ENCODE results near the gene AGMAT.

Gene AGMAT, protein sequence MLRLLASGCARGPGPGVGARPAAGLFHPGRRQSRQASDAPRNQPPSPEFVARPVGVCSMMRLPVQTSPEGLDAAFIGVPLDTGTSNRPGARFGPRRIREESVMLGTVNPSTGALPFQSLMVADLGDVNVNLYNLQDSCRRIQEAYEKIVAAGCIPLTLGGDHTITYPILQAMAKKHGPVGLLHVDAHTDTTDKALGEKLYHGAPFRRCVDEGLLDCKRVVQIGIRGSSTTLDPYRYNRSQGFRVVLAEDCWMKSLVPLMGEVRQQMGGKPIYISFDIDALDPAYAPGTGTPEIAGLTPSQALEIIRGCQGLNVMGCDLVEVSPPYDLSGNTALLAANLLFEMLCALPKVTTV

DNA sequence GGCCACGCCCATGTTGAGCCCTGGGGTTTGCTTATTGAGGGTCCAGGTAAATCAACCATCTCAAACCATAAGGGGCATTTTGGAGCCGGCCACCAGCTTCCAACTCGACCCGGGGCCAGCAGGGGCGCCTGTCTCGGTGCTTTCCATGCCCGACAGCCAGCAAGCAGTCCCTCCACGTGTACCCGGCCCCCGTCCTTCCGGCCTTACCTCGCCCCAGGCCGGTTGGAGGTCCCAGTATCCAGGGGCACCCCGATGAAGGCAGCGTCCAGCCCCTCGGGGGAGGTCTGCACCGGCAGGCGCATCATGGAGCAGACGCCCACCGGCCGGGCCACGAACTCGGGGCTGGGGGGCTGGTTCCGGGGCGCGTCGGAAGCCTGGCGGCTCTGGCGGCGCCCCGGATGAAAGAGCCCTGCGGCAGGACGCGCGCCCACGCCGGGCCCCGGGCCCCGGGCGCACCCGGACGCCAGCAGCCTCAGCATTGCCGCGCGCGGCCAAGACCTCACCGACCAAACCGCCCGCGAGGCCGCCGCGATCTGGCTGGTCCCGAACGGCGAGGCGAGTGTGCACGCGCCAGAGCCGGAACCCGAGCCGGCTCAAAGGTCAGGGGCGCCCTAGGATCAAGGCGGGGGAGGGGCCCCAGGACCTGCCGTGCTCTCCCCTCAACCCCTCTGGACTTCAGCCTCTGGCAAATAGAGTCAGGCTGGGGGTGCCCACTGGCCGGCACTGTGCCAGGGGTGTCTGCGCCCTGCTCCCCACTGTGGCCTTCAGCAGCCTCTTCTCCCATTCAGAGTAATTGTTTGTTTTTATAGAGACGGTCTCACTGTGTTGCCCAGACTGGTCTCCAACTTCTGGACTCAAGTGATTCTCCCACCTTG, at the start of gene AGMAT:
Gene AGMAT, minus strand, starts transcription at position 563 of the 875 bp plus-strand sequence. Its CDS starts 84 bp downstream, at position 479.
- no peak for DNase-seq

DNA sequence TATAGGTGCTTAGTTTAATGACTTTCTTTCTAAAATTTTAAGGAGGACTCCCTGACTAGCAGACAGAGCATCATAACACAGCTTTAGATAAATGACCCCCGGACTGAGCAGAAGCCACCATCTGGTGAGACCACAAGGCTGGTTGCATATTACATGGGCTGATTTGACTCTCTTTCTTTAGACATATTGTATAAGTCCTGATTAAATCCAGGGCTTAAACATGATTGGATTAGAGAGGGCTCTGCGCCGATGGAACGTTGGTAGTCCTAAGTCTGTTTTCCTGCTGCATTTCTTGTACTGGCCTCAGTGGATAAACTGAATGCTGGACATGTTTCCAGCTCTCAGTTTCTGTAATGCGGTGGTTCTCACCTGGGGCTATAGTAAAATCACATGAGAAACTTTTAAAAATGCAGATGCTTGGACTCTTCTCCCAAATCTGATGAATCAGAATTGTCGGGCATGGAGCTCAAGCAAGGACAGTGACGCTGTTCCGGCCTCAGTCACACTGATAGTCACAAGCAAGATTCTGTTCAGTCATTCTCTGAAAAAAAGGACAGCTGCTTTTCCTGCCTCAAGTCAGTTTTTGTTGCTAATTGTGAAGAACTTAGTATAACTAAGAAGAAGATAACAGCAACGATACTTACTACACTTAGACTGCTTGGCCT, 49.0 kb upstream of the AGMAT start:
- DNase-seq, result no peak

DNA sequence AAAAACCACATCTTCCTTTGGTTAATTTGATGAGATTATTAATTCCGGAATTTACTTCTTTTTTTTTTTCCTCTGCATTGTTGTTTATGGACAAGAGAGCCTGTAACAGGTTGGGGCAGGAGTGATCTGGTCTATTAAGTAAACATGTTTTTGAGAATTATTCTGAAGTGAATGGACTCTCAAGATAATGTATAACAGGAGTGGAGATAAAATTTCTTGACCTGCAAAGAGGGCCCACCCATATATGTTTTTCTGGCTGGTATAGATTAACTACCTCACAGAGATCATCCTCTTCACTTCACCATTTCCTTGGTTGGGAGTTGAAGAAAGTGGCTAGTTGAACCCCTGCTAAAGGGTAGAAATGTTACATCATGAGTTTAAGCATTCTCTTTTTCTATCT, 43.2 kb upstream of the AGMAT start:
- DNase-seq, result no peak

DNA sequence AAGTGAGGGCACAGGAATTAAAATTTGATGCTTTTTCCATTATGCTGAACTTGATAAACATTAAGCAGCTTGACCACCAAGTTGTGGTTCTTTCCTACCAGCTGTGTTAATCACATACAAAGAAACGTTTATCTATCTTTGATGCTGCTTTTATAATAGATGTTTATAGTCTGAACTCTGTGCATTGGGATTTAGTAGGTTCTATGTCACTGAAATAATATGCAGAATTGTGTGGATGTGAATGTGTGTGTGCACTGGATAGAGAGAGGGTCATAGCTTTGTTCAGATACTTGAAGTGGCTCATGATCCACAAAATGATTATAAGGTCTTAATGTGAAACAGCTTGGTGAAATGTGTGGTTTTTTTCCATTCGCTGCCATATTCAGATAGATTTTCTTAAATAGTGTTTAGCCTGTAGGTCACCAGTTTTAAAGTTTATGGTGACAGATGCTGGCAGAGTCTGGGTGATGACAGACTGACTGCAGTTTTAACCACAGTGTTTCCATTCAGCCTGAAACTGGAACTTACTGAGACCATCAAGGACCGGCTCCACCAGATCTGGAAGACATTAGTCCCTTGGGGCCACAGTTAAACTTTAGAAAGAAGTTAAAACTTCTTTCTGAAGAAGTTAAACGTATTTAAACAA, 42.6 kb upstream of the AGMAT start:
- no peak for DNase-seq

DNA sequence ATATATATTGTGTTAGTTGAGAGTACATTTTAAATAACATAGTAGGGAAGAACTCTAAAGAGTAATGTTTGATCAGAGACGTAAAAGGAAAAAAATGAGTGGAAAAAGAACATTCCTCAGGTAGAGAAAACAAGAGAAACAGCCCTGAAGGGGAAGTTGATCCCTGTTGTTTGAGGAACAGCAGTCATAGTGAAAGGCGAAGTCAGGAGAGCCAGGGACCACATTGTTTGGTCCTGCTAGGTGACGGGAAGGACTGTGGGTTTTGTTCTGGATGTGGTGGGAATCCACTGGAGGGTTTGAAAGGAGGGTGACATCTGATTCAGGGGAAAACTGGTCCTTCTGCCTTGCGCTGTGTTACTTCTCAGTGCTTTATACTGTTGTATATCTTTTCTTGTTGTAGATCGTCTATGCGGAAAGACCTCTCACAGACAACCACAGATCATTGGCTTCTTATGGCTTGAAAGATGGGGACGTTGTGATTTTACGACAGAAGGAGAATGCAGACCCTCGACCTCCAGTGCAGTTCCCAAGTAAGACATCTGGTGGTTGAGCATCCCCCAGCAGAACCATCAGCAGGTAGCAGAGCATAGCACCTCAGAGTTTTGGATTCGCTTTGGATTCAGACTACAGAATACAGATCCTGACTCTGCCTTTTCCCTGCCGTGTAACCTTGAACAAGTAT, 41.6 kb upstream of the AGMAT start:
- no peak for DNase-seq

DNA sequence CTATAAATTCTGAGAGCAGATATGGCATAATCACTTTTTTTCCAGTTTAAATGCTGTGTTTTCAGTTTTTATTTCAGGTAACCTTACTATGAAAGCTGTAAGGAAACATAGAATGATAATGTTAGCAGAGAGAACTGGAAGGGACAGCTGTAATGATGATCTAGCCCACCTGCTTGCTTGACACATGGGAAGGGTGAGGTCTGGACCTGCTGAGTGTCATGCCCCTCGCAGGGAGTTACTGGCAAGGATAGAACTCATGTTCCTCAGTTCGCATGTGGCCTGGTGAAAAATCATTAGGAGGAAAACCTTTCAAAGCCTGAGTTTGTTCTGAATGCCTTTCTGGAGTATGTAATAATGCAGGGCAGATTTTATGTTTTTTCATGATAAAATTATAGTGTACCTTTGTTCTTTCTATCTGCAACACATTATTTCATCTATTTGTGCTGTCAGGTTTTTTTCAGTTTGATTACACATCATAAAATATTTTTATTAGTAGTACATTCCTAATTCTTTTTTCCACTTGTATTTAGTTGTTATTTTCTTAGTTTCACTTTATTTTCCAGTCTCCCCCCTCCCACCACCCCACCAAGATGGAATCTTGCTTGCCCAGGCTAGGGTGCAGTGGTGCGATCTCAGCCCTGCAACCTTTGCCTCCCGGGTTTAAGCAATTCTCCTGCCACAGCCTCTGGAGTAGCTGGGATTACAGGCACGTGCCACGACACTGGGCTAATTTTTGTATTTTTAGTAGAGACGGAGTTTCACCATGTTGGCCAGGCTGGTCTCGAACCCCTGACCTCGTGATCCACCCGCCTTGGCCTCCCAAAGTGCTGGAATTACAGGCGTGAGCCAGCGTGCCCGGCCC, 40.4 kb upstream of the AGMAT start:
- DNase-seq, result no peak

DNA sequence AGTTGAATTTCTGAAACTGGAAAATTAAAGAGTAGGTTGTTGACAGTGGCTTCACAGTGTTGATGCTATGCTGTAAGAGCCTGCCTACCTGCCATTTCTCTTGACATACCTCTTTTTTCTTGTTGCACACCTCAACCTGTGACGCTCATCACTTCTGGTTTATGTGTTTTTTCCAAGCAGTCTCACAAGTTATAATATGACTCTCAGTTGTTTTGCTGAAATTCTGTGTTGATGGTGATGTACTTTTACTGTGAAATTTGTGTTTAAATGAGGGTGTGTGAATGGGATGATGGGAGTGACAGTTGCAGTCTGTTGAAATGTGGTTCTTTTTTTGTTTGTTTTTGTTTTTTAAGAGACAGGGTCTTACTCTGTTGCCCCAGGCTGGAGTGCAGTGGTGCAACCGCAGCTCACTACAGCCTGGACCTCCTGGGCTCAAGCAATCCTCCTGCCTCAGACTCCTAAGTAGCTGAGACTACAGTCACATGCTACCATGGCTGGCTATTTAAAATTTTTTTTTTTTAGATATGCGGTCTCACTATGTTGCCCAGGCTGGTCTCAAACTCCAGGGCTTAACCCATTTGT, 39.4 kb upstream of the AGMAT start:
- no peak for DNase-seq

DNA sequence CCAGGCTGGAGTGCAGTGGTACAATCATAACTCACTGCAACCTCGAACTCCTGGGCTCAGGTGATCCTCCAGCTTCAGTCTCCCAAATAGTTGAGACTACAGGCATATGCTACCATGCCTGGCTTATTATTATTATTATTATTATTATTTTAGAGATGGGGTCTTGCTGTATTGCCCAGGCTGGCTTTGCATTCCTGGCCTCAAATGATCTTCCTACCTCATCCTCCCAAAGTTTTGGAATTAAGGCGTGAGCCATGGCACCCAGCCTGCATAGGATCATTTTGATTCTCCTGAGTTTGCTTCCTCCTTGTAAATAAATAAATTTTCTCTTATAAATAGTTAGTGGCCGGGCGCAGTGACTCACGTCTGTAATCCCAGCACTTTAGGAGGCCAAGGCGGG, 38.6 kb upstream of the AGMAT start:
- no peak for DNase-seq

DNA sequence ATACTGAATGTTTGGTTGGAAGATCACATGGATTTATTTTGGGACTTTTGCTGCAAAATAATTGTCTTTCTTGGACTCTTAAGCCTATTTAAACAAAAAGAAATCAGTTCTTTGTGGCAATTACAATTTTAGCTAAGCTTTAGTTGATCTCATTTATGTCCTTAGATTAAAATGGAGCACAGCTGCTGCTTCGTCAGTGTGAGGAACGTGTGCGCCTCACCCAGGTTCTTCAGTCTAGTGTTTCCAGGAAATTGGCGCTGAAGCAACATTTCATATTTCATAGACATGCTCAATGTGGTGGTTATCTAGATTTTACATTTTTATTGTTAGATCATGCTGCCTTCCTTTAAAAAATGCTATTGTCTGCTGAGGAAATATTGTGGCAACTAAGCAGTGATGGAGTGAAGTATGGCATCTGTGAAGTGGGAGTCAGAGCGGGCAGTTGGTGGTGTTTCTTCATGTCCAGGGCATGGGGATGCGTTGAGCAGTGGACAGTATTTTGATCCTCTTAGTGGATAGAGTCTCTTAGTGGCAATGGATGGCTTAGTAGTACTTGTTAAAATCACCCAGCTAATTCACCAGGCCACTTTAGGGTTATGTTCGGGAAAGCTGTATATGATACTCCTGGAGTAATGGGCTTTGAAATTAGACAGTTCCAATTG, 38.0 kb upstream of the AGMAT start:
- DNase-seq, result no peak

DNA sequence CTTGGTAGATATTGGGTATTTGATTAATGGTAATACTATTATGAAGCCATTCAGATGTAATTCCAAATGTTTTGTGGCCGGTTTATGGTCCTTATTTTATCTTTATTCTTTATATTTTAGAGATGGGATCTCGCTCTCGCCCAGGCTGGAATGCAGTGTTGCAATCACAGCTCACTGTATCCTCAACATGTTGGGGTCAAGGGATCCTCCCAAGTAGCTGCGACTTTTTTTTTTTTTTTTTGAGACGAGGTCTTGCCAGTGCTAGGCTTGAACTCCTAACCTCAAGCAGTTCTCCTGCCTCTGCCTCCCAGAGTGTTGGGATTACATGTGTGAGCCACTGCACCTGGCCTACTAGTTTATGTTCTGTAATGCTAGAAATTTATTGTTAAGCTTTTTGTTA, 37.1 kb upstream of the AGMAT start:
- no peak for DNase-seq

DNA sequence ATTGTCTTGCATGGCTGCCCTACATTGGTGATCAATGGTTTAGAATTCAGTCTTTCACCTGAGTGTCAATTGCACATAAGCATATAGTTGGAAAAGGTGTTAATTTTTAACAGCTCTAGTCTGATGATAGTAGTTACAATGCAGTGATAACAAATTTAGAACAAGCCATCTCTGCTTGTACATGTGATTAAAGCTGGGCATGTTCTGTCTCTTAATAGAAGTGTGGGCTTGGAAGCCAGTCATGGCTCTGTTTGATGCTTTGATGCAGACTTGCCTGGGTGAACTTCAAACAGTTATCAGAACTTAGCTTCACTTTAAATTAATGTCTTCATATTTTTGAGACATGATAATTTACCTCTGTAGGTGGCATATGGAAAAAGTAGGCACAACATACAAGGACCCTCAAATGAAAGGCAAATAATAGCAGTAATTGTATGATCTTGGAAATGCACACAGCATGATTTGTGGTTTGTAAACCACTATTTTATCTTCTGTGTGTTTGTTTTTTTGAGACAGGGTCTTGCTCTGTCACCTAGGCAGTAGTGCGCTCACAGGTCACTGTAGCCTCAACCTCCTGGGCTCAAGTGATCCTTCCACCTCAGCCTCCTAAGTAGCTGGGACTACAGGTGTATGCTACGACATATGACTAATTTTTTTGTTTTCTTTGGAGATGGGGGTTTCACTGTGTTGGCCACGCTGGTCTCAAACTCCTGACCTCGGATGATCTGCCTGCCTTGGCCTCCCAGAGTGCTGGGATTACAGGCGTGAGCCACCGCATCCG, 36.2 kb upstream of the AGMAT start:
- DNase-seq, result no peak

DNA sequence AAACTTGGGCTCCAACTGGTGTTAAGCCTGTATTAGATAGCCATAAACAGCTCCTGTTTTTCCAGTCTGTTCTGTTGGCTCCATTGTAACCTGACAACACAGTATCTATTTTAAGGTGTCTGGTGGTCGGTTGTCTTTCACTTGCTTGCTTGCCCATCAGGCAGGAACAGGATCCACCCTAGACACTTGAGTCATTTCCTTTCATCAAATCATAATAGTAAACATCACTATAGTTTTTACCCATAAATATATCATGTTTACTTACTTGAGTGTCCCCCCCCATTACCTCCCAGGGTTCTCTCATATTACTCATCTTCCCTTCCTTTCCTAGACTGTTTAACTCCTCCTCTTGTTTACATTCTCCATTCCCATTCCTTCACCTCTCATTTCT, 35.3 kb upstream of the AGMAT start:
- no peak for DNase-seq

DNA sequence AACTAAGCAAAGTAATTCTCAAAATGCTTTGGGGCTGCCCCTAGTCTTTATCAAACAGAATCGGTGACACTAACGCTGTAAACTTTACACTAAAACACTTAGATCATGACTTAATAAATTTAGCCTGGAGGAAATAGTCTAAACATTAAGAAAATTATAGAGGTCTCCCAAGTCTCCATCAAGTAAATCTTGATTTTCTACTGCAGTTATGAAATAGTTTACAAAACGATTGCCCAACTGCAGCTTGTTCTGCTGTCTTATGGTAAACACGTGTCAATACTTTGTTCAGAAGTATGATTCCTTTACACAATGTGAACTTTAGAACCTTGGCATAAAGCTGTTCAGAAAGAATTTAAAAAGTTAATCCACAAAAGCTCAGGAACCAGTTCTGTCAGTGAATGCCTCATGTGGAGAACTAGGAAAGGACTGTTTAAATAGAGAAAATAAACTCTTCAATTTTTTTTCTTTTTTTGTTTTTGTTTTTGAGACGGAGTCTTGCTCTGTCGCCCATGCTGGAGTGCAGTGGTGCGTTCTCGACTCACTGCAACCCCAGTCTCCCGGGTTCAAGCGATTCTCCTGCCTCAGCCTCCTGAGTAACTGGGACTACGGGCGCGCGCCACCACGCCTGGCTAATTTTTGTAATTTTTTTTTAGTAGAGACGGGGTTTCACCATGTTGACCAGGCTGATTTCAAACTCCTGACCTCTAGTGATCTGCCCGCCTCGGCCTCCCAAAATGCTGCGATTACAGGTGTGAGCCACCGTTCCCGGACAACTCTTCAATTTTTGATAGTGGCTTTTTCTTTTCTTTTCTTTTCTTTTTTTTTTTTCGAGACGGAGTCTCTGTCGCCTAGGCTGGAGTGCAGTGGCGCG, 34.0 kb upstream of the AGMAT start:
- DNase-seq, result no peak

DNA sequence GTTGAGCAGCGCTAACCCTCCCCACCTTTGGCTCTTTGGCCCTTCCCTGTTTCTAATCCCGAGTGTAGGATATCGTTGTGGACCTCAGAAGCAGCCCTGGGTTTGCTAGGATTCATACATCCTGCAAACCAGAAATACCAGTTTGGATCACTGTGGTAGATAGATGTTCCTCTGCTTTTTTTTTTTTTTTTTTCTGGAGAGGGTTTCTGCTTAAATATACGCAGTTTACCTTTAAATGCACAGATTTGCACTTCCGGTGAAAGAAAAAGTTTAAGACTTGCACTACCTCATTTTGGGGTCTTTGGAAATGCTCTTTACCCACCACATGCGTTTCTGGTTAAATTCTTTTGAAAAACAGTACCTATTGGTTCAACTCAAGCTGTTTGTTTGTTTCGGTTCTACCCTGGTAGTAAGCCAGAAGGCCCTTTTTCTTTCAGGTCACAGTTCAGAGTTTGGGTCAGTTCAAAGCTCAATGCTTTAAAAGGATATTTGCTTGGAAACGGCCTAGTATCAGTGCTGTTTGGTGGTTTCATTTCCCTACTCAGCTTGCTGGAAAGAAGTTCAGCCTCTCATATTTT, 33.3 kb upstream of the AGMAT start:
- DNase-seq, result no peak

DNA sequence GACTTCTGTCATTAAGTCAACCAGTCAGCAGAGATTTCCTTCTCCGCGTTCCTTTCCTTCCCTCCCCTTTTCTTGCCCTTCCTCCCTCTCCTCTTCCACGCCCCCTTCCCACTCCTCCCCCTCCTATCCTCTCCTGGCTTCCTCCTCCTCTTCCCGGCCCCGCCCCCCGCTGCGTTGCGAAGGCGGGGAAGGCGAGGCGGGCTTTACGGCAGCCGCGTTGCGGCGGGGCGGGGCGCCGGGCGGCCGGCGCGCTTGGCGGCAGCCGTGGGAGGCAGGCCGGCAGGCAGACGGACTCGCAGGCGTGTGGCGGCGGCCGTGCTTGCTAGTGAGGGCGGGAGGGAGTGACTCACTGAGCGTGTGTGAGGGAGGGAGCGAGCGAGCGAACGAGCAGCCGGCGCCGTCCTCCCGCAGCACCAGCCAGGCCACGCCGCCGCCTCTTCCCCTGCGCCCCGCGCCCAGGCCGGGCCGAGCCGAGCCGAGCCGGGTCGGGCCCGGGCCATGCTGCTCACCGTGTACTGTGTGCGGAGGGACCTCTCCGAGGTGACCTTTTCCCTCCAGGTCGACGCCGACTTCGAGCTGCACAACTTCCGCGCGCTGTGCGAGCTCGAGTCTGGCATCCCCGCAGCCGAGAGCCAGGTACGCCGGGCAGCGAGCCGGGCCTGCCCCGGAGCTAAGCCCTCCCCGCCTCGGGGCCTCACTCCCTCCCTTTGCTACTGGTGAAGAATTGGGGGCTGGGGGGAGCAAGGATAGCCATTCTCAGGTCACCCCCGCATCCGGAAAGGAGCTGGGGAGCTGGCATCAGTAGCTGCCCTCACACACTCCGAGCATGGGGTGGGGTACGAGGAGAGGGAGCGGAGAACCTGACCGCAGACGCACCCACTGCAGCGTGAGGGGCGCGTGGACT, 32.6 kb upstream of the AGMAT start, which contains the start of gene DDI2:
Gene DDI2, plus strand, starts transcription at position 286 of the 904 bp plus-strand sequence. Its CDS starts 213 bp downstream, at position 499.
- peak; percentile 74 for DNase-seq

DNA sequence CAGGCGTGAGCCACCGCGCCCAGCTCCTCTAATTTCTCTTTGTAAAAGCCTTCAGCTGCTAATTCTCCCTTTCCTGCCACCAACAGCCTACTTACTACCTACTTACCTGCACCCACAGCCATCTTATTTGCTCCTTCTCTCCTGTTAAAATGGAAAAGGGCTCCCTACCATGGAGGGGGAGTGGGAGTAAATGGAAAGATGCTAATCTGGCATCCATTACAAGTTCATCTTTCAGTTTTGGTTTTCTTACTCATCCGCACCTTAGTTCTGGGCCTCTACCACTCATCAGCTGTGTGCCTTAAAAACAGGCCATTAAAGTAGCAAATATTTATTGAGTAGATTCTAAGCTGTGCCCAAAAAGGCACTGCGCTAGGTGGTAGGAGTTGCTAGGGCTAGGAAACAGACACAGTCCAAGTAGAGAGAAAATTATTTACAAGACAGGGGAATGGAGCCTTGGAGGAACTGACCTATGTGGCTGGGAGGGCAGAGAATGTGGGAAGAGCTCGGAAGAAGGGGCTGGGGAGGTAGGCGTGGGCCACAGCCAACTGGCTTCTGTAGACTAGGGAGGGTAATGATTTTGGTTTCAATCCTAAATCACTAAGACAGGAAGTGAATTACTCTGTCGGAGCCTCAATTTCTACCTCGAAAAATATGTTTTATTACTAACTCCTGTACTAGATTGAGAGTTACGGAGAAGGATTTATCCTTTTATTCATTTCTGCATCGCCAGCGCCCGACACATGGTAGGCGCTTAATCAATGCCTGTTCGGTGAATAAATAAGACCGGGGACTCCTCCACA, 31.7 kb upstream of the AGMAT start:
- no peak for DNase-seq

Data from NCI-H1694 (cell line).